Peyer's patch (tissue), 4 donors: ENCODE data around the gene NPC1.

Source experiments
- POLR2A ChIP-seq, 2 donors: fragments of 450-650 bp; IDR thresholded peaks; one replicate each; pipeline ENCODE4 v1.5.1; 2017; ENCODE audit warnings: antibody characterized with exemption in 2 of 2, mild to moderate bottlenecking in 2 of 2, moderate library complexity in 2 of 2
- TF ChIP-seq, protein P1 (sequence below), 6 experiments: fragments of 450-650 bp in 4 of 6; fragments of 200-600 bp in 2 of 6; sonication (generic) in 1 of 6; IDR thresholded peaks; one replicate each; pipeline ENCODE4 v1.5.1; 2017 to 2019; ENCODE audit warnings: antibody characterized with exemption in 6 of 6, mild to moderate bottlenecking in 3 of 6, moderate library complexity in 1 of 6

DNA sequence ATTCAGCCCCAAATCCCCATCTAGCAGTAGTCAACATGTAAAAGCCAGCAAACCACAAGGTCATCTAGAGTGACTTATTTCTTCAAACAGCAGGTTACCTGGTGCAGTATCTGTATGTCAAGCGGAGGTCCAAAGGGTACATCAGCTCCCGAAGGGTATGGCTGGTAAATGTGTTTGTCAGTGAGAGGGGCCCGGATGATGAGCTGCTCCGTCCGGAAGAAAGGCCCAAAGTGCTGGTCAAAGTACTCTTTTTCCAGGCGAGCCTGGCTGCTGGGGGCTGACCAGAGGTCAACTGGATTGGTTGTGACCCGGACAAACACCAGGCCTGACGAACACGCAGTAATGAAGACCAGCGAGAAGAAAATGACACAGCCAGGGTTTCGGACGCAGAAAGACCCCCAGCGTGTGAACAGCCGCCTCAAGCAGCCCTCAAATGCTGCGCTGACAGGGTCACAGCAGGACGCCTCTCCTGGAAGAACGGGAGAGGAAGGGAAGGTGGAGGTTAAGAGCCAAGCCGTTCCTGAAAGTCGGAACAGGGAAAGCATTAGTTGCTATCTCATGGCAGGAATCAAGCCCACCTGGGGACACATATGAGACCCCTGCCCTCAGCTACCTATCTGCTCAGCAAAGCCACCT lies 30.0 kb downstream of the NPC1 start:
- TF ChIP-seq, protein P1, sequence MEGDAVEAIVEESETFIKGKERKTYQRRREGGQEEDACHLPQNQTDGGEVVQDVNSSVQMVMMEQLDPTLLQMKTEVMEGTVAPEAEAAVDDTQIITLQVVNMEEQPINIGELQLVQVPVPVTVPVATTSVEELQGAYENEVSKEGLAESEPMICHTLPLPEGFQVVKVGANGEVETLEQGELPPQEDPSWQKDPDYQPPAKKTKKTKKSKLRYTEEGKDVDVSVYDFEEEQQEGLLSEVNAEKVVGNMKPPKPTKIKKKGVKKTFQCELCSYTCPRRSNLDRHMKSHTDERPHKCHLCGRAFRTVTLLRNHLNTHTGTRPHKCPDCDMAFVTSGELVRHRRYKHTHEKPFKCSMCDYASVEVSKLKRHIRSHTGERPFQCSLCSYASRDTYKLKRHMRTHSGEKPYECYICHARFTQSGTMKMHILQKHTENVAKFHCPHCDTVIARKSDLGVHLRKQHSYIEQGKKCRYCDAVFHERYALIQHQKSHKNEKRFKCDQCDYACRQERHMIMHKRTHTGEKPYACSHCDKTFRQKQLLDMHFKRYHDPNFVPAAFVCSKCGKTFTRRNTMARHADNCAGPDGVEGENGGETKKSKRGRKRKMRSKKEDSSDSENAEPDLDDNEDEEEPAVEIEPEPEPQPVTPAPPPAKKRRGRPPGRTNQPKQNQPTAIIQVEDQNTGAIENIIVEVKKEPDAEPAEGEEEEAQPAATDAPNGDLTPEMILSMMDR (IDR thresholded peaks at IDR 0.05) = no peak
- no peak for TF ChIP-seq POLR2A (IDR thresholded peaks at IDR 0.05)
